Kidney epithelial cell (primary cell): ENCODE results near the gene SLC5A10. TPM values are rescaled to one million over a fixed set of nuclear protein-coding genes. Genes with fewer than 3 reads are reported as not detected.

Source experiments
- DNase-seq: peaks from one replicate; pipeline ENCODE4 v3.0.0-alpha.2; 2010; ENCODE audit warnings: low read depth
- H3K27me3 ChIP-seq: 2 replicates; pipeline ENCODE4 v1.6.0; 2011; ENCODE audit warnings: low read length; ENCODE audit not compliant: control insufficient read depth, insufficient read depth
- H3K36me3 ChIP-seq: 2 replicates; pipeline ENCODE4 v1.5.1; 2011; ENCODE audit warnings: low read length; ENCODE audit not compliant: control insufficient read depth, insufficient read depth
- H3K4me3 ChIP-seq: 2 replicates; pipeline ENCODE4 v1.5.1; 2011; ENCODE audit warnings: low read depth, mild to moderate bottlenecking, control low read depth, low read length
- total RNA-seq: library from RNA; depleted of rRNA; stranded (reverse); fragments of >200 nt; gene quantifications from 2 replicates; pipeline ENCODE4 v1.2.3, GENCODE V29; 2015
- TF ChIP-seq, protein P1 (sequence below): IDR thresholded peaks from 2 replicates; pipeline ENCODE4 v1.5.1; 2011; ENCODE audit warnings: mild to moderate bottlenecking, moderate library complexity, low read length, control low read depth, inconsistent platforms; ENCODE audit not compliant: insufficient read depth, poor library complexity, severe bottlenecking

The SLC5A10 gene
- total RNA-seq, 1 donor from 2014 or later, result not detected

DNA sequence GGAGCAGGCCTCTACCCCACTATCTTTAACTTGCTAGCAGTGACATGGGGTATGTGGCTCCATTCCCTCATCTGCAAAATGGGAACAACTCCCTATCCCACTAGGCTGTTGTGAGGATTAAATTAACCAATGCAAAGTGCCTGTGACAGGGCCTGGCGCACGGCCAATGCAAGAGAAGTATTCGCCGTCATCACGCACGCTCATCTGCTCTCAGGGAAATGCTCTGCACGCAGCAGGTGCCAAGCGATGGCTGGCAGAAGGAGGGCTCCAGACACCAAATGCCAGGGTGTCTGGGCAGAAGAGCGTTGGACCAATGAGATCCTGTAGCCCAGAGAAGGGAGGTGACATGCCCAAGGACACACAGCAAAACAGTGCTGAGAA is 35.3 kb downstream of the SLC5A10 start:
- TF ChIP-seq, protein P1, sequence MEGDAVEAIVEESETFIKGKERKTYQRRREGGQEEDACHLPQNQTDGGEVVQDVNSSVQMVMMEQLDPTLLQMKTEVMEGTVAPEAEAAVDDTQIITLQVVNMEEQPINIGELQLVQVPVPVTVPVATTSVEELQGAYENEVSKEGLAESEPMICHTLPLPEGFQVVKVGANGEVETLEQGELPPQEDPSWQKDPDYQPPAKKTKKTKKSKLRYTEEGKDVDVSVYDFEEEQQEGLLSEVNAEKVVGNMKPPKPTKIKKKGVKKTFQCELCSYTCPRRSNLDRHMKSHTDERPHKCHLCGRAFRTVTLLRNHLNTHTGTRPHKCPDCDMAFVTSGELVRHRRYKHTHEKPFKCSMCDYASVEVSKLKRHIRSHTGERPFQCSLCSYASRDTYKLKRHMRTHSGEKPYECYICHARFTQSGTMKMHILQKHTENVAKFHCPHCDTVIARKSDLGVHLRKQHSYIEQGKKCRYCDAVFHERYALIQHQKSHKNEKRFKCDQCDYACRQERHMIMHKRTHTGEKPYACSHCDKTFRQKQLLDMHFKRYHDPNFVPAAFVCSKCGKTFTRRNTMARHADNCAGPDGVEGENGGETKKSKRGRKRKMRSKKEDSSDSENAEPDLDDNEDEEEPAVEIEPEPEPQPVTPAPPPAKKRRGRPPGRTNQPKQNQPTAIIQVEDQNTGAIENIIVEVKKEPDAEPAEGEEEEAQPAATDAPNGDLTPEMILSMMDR, result no peak
- Histone ChIP-seq H3K4me3 (no peak overlapping the region), H3K27me3 (no peaks in the 10 kb centered on the region), H3K36me3 (no peaks in the 10 kb centered on the region)
- no peak for DNase-seq

GRCh38 chr17:18987862-18988545 is 36.0 kb downstream of the SLC5A10 start:
- Histone ChIP-seq H3K4me3 (no peak overlapping the region), H3K27me3 (no peaks in the 10 kb centered on the region), H3K36me3 (no peaks in the 10 kb centered on the region)
- TF ChIP-seq, protein P1, result no peak
- DNase-seq, result no peak

DNA sequence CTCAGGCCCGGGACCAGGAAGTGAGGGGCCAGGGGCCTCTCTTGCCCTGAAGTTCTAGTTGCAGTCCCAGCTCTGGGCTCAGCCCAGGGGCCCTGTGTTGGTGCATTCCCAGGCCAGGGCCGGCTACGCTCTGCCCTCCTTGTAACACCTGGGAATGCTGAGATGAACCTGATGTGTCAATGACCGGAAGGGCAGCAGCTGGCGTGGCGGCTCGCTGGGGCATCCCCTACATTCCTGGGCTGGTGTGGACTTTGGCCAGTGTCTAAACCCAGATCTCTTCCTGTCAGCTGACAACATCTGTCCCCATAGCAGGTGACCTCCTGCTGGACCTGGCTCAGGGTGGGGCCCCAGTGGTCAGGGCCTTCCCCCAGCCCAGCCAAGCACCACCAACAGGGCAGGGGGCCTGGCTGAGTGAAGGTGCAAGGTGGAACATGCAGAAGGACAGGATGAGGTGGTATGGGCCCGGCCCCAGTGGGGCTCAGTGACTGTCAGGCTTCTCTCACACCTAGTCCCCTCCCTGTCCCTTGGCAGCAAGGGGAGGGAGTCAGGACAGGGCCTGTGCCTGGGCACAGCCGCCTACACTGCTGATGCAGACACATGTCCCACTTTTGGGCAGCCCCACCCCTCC is 36.7 kb downstream of the SLC5A10 start:
- no peak for DNase-seq
- Histone ChIP-seq H3K4me3 (no peak overlapping the region), H3K27me3 (no peaks in the 10 kb centered on the region), H3K36me3 (no peaks in the 10 kb centered on the region)
- TF ChIP-seq, protein P1, result no peak

GRCh38 chr17:18990331-18990730 is 38.4 kb downstream of the SLC5A10 start:
- no peaks in the 10 kb centered on the region for H3K36me3 ChIP-seq
- DNase-seq, result no peak
- no peak overlapping the region for H3K4me3 ChIP-seq
- TF ChIP-seq, protein P1, result no peak
- H3K27me3 ChIP-seq, result no peaks in the 10 kb centered on the region

- H3K27me3 ChIP-seq, result no peaks in the 10 kb centered on the region
- no peaks in the 10 kb centered on the region for H3K36me3 ChIP-seq
- TF ChIP-seq, protein P1, result no peak
- no peak for DNase-seq
- H3K4me3 ChIP-seq, result no peak overlapping the region
These were observed 39.8 kb downstream of the SLC5A10 start for GRCh38 chr17:18991531-18992315.
